Activated naive CD8-positive, alpha-beta T cell treated with anti-CD3 and anti-CD28 coated beads, Interleukin-2, amount 10 ng/mL, durations not matched to agents 7 days and 5 days (primary cell): ENCODE measurements around the gene UST. TPM values are rescaled to one million over a fixed set of nuclear protein-coding genes. Genes with fewer than 3 reads are reported as not detected.
"Not testable (repeated sequence)": the region's sequence is repeated elsewhere in the genome, so short reads cannot be mapped to it uniquely, and the experiment has no call there.

ENCODE experiments used
- ATAC-seq: fragments of 150-1000 bp; cut with Tn5 transposase; one replicate; pipeline ENCODE4 v1.10.0; 2021; ENCODE audit warnings: low read depth, moderate library complexity
- POLR2A ChIA-PET: fragments of 350-600 bp; sonication (Branson Sonifier 250); formaldehyde crosslinking; loops from one replicate; lab custom pipeline; 2021; ENCODE audit warnings: antibody characterized with exemption; lab: Charles Lee
- DNase-seq: peaks from one replicate; pipeline ENCODE4 v3.0.0; 2021
- H3K27ac Mint-ChIP-seq: one replicate; pipeline ENCODE4 v1.8.0; 2022; ENCODE audit warnings: mild to moderate bottlenecking, mixed read lengths
- H3K27me3 Mint-ChIP-seq: one replicate; pipeline ENCODE4 v1.8.0; 2022; ENCODE audit warnings: mild to moderate bottlenecking, moderate library complexity, mixed read lengths
- H3K36me3 Mint-ChIP-seq: one replicate; pipeline ENCODE4 v1.8.0; 2021; ENCODE audit warnings: mild to moderate bottlenecking, mixed read lengths
- H3K4me1 Mint-ChIP-seq: one replicate; pipeline ENCODE4 v1.8.0; 2021; ENCODE audit warnings: mixed read lengths
- H3K4me3 Mint-ChIP-seq: one replicate; pipeline ENCODE4 v1.8.0; 2022; ENCODE audit warnings: mild to moderate bottlenecking, moderate library complexity, mixed read lengths
- H3K9me3 Mint-ChIP-seq: one replicate; pipeline ENCODE4 v1.8.0; 2021; ENCODE audit warnings: mixed read lengths
- total RNA-seq, 2 experiments: library from RNA; stranded (reverse); gene quantifications; one replicate each; pipeline ENCODE4 v1.2.3, GENCODE V29; 2021

Gene UST
- total RNA-seq, 2 experiments from 2014 or later = 2.9 to 3.1 TPM

DNA sequence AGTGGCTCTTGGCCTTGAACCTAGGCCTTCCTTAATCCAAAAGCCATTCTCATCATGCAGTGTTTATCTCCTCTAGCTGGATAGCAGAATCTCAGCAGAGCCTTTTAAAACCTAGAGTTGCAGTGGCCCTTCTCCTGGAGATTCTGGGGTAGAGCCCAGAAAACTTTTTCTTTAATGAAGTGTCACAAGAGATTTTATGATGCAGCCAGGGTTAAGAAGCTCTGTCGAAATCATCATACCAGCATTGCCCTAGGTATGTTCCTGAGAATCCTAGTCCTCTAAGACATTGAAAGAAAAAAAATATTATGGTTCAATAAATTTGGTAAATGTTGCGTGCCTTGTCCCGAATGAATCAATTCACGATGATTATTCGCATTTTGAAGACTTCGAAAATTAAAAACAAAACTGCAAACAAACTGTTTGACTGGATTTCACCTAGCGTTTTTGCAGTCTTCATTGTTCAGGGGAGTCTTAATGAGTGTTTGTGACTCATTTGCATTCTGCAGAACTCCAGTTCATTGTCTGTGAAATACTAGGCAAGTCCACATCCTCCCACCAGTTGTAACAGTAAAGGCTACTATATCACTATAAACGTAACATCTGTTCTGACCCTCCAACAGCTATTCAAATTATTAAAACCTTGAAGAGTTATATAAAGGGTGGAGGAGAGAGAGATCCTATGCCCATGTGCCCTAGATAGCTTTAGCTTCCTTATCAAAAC, 198.6 kb downstream of the UST start:
- ATAC-seq (no peak), DNase-seq (no peak)
- Mint-ChIP-seq H3K36me3 (no peaks in the 10 kb centered on the region), H3K9me3 (no peaks in the 10 kb centered on the region), H3K4me1 (peaks cover 2% of the 10 kb centered on the region), H3K27me3 (peaks cover 3% of the 10 kb centered on the region), H3K4me3 (no peak overlapping the region), H3K27ac (no peak overlapping the region)
- POLR2A ChIA-PET = no interaction called here

DNA sequence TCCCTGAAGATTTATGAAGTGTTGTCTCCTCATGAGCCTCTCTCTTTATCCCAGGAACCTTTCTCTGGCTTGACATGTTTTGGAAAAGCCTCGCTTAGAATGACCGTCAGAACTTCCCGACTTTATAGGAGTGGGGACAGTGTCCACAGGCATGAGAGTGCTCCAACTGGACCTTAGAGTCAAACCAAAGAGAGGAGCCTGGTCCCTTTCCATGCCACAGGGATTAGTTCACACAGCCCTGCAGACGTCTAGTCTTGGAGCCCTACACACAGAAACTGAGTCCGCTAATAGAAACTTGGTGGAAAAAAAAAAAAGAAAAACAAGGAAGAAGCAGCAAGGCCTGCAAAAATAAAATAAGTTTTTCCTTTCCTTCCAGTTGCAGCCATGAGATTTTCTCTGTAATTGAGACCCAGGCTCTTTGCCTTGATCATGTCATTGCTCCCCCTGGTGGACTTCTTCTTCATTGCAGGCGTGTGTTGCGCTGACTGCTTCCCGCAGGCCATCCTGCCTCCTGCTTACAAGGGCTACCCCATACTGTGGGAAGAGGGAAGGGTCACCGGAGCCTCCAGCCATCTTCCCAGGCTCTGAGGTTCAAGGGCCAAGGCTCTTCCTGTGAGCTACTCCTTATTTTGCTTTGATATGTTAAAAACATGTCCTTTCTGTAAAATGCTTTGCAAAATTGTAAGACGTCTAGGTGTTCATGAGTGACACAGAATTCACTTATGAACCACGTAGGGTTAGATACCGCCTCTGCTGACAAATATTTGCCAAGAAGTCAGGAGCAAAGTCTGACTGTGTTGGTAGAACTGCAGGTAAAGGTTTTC, 201.0 kb downstream of the UST start:
- POLR2A ChIA-PET = no interaction called here
- Mint-ChIP-seq H3K27me3 (peaks cover 12% of the 10 kb centered on the region), H3K4me1 (peaks cover 2% of the 10 kb centered on the region), H3K4me3 (no peak overlapping the region), H3K36me3 (no peaks in the 10 kb centered on the region), H3K9me3 (no peaks in the 10 kb centered on the region), H3K27ac (no peak overlapping the region)
- ATAC-seq (peak; percentile 65), DNase-seq (peak; percentile 72)

DNA sequence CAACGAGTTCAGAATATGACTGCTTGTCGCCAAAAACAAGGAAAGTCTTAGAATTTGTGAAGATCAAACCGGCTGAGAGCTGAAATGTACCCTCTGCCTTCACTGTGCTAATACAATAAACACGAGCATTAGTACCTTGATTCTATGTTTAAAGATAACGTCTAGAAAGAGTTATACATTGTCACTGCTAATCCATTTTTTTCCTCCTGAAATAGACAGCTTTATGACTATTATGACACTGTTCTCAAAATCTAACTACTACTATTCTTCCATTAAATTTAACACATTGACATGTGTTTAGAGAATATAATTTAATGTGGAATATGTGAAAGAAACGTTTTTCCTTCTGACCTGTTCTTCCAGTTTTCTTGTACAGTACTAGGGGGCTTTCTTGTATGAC, 204.8 kb downstream of the UST start:
- POLR2A ChIA-PET = no interaction called here
- DNase-seq (no peak), ATAC-seq (no peak)
- Mint-ChIP-seq H3K27me3 (peaks cover 12% of the 10 kb centered on the region), H3K27ac (no peak overlapping the region), H3K36me3 (no peaks in the 10 kb centered on the region), H3K4me3 (no peak overlapping the region), H3K4me1 (peaks cover 2% of the 10 kb centered on the region), H3K9me3 (no peaks in the 10 kb centered on the region)

DNA sequence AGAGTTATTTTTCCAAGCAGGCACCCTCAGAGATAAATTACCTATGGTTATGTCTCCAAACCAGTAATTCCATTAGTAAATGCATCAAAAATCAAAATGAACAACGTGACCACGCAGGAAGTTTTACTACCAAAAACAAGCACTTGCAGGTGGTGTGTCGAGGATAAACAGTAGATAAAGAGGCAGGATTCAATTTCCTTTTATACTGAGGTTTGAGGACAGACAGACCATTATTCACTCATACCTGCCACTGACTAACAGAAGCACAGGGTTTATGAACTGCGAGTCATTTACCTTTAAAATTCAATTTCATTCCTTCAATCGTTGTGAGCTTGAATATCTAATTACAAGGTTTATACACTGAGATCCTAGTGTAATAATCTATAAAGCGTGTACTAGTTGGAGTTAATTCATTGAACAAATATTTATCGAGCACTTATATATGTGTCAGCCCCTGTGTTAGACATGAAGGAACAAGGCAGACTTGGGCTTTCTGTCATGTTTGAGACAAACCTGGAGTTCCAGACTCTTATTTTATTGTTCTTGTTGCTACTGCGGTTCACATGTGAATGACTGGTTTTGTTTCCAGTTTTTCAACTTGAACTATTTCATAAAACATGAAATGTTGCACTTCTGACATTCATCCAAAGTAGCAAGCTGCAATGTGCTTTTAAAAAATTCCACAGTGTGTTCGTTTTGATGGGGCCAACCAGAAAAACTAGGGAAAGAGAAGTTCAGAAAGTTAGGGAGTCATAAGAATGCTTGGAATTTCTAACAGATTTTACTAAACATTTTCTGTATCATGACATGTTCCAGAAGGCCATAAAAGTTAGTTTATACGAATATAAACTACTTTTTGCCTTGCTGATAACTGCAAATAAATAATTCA, 205.6 kb downstream of the UST start:
- peaks cover 2% of the 10 kb centered on the region for H3K4me1 Mint-ChIP-seq
- peaks cover 12% of the 10 kb centered on the region for H3K27me3 Mint-ChIP-seq
- POLR2A ChIA-PET = no interaction called here
- H3K4me3 Mint-ChIP-seq = no peak overlapping the region
- ATAC-seq (no peak), DNase-seq (no peak)
- H3K9me3 Mint-ChIP-seq = no peaks in the 10 kb centered on the region
- no peak overlapping the region for H3K27ac Mint-ChIP-seq
- H3K36me3 Mint-ChIP-seq = no peaks in the 10 kb centered on the region

DNA sequence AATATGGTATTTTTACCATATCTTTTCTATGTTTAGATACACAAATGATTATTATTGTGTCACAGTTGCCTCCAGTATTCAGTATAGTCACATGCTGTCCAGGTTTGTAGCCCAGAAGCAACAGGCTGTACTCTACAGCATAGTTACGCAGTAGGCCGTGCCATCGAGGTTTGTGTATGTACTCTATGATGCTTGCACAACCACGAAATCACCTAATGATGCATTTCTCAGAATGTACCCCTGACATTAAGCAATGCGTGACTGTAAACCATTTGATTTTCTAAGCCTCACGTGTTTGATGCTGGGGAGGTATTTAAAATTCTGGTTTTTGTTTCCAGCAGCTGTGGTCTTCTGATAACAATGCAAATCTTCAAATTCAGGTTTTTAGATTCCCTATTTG, 207.6 kb downstream of the UST start:
- H3K27ac Mint-ChIP-seq = no peak overlapping the region
- no peaks in the 10 kb centered on the region for H3K9me3 Mint-ChIP-seq
- no peaks in the 10 kb centered on the region for H3K4me1 Mint-ChIP-seq
- no peak overlapping the region for H3K4me3 Mint-ChIP-seq
- H3K27me3 Mint-ChIP-seq = peaks cover 9% of the 10 kb centered on the region
- H3K36me3 Mint-ChIP-seq = no peaks in the 10 kb centered on the region
- DNase-seq (no peak), ATAC-seq (no peak)
- POLR2A ChIA-PET = no interaction called here

DNA sequence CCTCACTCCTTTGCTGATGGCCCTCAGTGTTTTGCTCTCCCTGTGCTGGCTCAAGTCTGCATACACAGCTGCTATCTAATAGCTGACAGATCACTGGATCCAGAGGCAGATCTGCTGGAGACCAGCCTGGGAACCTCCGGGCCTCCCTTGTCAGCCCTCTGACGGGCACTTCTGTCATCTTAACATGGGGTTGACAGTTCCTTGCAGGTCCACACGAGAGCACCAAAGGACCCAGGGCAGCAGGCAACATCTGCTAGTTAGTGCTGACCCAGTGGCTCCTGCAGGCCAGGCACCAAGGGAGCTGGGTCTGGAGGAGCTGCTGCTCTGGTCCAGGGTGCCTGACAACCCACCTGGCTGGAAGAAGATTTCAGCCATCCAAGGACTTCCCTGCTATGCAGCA, 208.1 kb downstream of the UST start:
- Mint-ChIP-seq H3K4me1 (no peaks in the 10 kb centered on the region), H3K27me3 (peaks cover 9% of the 10 kb centered on the region), H3K27ac (no peak overlapping the region), H3K4me3 (no peak overlapping the region), H3K36me3 (no peaks in the 10 kb centered on the region), H3K9me3 (no peaks in the 10 kb centered on the region)
- no peak for DNase-seq
- ATAC-seq = no peak
- POLR2A ChIA-PET = no interaction called here

DNA sequence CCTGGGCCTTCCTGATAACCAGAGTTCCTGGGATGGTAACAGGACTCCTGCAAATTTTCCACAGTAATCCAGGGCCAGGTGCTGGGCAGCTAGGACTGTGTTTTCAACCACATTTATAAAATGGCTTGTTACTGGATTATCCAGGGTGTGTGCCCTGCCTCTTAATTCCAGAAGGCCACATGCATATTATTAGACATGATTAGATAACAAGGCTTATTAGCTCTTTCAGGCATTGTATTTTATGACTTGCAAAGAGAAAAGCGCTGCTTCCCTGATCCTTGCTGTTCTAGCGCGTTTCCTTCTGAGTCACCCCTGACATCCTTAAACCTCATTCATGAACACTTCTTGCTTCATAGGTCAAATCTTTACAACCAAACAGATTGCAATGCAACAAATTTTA, 208.6 kb downstream of the UST start:
- POLR2A ChIA-PET = no interaction called here
- Mint-ChIP-seq H3K4me1 (no peaks in the 10 kb centered on the region), H3K36me3 (no peaks in the 10 kb centered on the region), H3K27me3 (peaks cover 9% of the 10 kb centered on the region), H3K4me3 (no peak overlapping the region), H3K27ac (no peak overlapping the region), H3K9me3 (no peaks in the 10 kb centered on the region)
- no peak for ATAC-seq
- DNase-seq = no peak

DNA sequence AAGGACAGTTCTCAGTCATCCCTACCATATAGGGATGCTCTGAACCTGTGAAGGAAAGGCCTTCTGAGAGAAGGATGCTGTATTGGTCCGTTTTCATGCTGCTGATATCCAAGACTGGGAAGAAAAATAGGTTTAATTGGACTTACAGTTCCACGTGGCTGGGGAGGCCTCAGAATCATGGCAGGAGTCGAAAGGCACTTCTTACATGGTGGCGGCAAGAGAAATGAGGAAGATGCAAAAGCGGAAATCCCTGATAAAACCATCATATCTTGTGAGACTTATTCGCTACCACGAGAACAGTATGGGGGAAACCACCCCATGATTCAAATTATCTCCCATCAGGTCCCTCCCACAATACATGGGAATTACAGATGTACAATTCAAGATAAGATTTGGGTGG, 209.3 kb downstream of the UST start:
- H3K36me3 Mint-ChIP-seq, ATAC-seq, DNase-seq, H3K27me3 Mint-ChIP-seq, POLR2A ChIA-PET, H3K4me1 Mint-ChIP-seq, H3K9me3 Mint-ChIP-seq, H3K27ac Mint-ChIP-seq, H3K4me3 Mint-ChIP-seq: not testable (repeated sequence)

DNA sequence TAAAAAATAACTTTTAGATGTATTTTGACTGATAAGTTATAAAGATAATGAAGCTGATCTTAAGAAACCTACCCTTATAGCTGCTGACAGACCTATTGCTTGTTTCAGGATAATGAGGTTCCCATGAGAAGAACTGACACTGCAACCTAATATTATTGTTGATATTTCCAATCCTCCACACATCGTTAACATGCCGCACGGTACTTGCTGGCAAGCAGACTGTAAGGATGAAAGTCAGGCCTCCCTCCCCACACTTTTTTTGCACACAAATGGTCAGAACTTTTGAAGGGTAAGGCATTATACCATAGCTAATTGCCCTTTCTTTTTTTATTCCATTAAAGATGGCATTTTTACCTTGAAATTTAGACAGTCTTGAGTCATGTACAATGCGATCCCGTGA, 210.9 kb downstream of the UST start:
- ATAC-seq = no peak
- POLR2A ChIA-PET = no interaction called here
- Mint-ChIP-seq H3K27me3 (peaks cover 2% of the 10 kb centered on the region), H3K36me3 (no peaks in the 10 kb centered on the region), H3K9me3 (no peaks in the 10 kb centered on the region), H3K27ac (no peak overlapping the region), H3K4me3 (no peak overlapping the region), H3K4me1 (no peaks in the 10 kb centered on the region)
- DNase-seq = no peak

DNA sequence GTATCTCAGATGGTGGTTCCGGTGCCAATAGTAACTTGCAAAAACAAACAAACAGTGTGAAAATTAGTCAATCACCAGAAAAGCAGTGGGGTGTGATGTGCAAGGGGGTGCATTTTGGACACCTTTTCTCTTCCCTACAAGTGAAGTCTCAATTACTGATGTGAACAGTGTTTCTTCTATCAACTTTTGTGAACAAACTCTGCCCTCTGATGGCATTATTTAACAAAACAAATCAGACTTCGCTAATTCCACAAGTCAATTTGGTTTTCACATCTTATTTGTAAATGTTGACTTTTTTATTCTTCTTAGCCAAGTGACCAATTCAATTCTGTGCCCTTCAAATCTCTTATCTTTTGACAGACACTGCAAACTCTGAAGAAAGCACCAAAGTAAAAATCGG, 212.2 kb downstream of the UST start:
- no peak overlapping the region for H3K27ac Mint-ChIP-seq
- no peak for ATAC-seq

DNA sequence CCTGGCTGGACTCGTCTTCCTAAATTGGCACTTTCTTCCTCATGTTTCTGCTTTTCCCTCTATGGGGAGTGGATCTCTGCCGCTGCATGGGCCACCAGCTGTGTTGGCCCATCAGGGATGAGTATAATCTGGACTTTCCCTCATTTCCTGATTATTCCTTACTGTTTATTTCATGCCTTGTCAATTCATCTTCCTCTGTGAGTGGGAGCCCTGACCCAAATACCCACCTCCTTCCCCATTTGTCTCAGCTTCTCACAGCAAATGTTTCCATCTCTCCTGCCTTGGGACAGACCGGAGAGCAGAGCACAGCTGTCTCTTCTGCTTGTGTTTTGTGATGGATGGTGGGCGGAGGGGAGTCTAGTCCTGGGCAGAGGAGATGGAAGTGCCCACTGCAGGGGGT, 212.7 kb downstream of the UST start:
- POLR2A ChIA-PET = no interaction called here
- Mint-ChIP-seq H3K9me3 (no peaks in the 10 kb centered on the region), H3K27ac (no peak overlapping the region), H3K27me3 (peaks cover 5% of the 10 kb centered on the region), H3K4me3 (no peak overlapping the region), H3K36me3 (no peaks in the 10 kb centered on the region), H3K4me1 (no peaks in the 10 kb centered on the region)
- ATAC-seq (no peak), DNase-seq (no peak)

More for the DNA sequence above, 212.2 kb downstream of the UST start:
- Mint-ChIP-seq H3K9me3 (no peaks in the 10 kb centered on the region), H3K4me1 (no peaks in the 10 kb centered on the region), H3K4me3 (no peak overlapping the region), H3K36me3 (no peaks in the 10 kb centered on the region), H3K27me3 (peaks cover 5% of the 10 kb centered on the region)
- DNase-seq = no peak
- POLR2A ChIA-PET = no interaction called here

DNA sequence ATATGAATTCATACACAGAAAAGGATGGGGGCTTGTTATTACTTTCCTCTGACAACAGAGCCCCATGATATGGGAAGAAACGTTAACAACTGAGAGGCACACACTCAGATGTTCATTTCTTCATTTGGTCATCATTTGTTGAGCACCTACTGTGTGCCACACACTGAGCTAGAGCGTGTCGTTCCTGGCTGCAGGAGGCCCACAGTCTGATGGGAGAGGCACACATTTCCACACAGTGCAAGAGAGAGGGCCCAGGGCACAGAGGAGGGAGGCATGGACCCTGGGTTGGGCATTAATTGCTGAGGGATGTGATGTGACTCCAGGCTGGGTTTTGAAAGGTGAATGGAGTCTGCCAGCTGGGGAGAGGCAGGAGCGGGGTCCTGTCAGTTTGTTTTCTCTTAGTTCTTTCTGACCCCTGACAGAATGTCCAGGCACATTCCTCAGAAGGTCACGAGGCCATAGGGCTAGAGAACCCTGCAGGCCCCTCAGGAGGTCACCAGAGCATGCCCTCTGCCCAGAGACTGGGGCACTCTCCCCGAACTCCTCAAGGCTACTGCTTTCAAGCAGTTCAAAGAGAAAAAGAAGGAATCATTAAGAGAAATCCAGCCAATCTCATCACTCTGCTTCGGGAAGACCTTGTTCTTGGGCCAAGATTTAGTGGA, 216.2 kb downstream of the UST start:
- no peak for ATAC-seq
- POLR2A ChIA-PET = no interaction called here
- no peak overlapping the region for H3K4me3 Mint-ChIP-seq
- no peaks in the 10 kb centered on the region for H3K36me3 Mint-ChIP-seq
- H3K27ac Mint-ChIP-seq = no peak overlapping the region
- H3K4me1 Mint-ChIP-seq = no peaks in the 10 kb centered on the region
- DNase-seq = no peak
- H3K27me3 Mint-ChIP-seq = peaks cover 5% of the 10 kb centered on the region
- H3K9me3 Mint-ChIP-seq = no peaks in the 10 kb centered on the region

DNA sequence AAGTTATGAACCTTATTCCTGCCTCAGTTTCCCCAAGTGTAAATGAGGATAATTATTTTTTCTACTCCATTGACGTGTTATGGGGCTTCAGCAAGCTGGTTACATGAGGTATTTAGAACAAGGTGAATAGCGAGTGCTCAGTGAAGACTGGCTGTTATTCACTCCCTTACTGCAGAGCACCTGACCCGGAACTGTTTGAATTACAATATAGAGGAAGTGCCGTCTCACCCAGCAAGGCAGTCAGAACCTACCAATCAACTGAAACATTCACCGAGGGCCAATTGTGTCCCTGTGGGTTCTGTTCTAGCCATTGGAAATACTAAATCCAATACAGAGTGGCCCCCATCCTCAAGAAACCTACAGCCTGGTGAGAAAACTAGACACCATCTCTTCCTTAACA, 216.9 kb downstream of the UST start:
- Mint-ChIP-seq H3K4me3 (no peak overlapping the region), H3K4me1 (no peaks in the 10 kb centered on the region), H3K27ac (no peak overlapping the region), H3K27me3 (peaks cover 8% of the 10 kb centered on the region), H3K36me3 (no peaks in the 10 kb centered on the region), H3K9me3 (no peaks in the 10 kb centered on the region)
- ATAC-seq (no peak), DNase-seq (no peak)
- POLR2A ChIA-PET = no interaction called here
